Islet precursor cell (in vitro differentiated cells): Measurements from ENCODE around the gene OBP2B.
A peak's percentile ranks its signal among the peaks of the same experiment; 100 is the strongest.
"Not testable (repeated sequence)": the region's sequence is repeated elsewhere in the genome, so short reads cannot be mapped to it uniquely, and the experiment has no call there.

ENCODE experiments used
- DNase-seq: peaks from one replicate; pipeline ENCODE4 v3.0.0-alpha.2; 2018

The OBP2B gene

GRCh38 chr9:133221177-133221809 is 12.2 kb upstream of the OBP2B start:
- DNase-seq: peak; percentile 30

- DNase-seq: peak; percentile 48
Measured at GRCh38 chr9:133218049-133218975, 9.3 kb upstream of the OBP2B start.

- DNase-seq: peak; percentile 29
Measured at GRCh38 chr9:133217333-133217988, 8.4 kb upstream of the OBP2B start.

- peak; percentile 91 for DNase-seq
Measured at GRCh38 chr9:133214276-133214675, 5.2 kb upstream of the OBP2B start.

GRCh38 chr9:133210609-133211008 is 1.6 kb upstream of the OBP2B start:
- no peak for DNase-seq

- peak; percentile 94 for DNase-seq
Measured at GRCh38 chr9:133210202-133210532, 1.1 kb upstream of the OBP2B start.

GRCh38 chr9:133209327-133210201 is 514 bp upstream of the OBP2B start:
- DNase-seq: peak; percentile 43

GRCh38 chr9:133208171-133208879 is 725 bp downstream of the OBP2B start:
- DNase-seq: not testable (repeated sequence)

GRCh38 chr9:133207540-133208170 is 1.4 kb downstream of the OBP2B start:
- peak; percentile 37 for DNase-seq

- DNase-seq: peak; percentile 40
Measured at GRCh38 chr9:133207021-133207531, 2.0 kb downstream of the OBP2B start.

GRCh38 chr9:133205996-133206931 is 2.8 kb downstream of the OBP2B start:
- DNase-seq: peak; percentile 49

GRCh38 chr9:133205481-133205887 is 3.6 kb downstream of the OBP2B start:
- DNase-seq: peak; percentile 40

- DNase-seq: no peak
Measured at GRCh38 chr9:133204993-133205336, 4.1 kb downstream of the OBP2B start.

GRCh38 chr9:133204335-133204992 is 4.6 kb downstream of the OBP2B start:
- DNase-seq: peak; percentile 53

- DNase-seq: peak; percentile 35
Measured at GRCh38 chr9:133203506-133204075, 5.5 kb downstream of the OBP2B start.

- peak; percentile 32 for DNase-seq
Measured at GRCh38 chr9:133202688-133203453, 6.2 kb downstream of the OBP2B start.

- peak; percentile 37 for DNase-seq
Measured at GRCh38 chr9:133202145-133202513, 6.9 kb downstream of the OBP2B start.

GRCh38 chr9:133201424-133202144 is 7.5 kb downstream of the OBP2B start:
- peak; percentile 32 for DNase-seq
